Fibroblast of pulmonary artery (primary cell): ENCODE data around the gene ATOSA.

Experiments
- DNase-seq: peaks from one replicate; pipeline ENCODE4 v3.0.0-alpha.2; 2010; ENCODE audit warnings: low read depth
- H3K4me3 ChIP-seq: replicated peaks from 2 replicates; pipeline ENCODE4 v1.5.1; 2011; ENCODE audit warnings: low read depth, mild to moderate bottlenecking, control low read depth, low read length, moderate library complexity
- CTCF ChIP-seq: IDR thresholded peaks from 2 replicates; pipeline ENCODE4 v1.5.1; 2011; ENCODE audit warnings: mild to moderate bottlenecking, control low read depth, low read length, inconsistent platforms; ENCODE audit errors: missing control alignments

The ATOSA gene

GRCh38 chr15:52709187-52709981 lies 30.2 kb upstream of the ATOSA start:
- no peak for DNase-seq
- TF ChIP-seq CTCF: no peak
- no peak overlapping the region for H3K4me3 ChIP-seq

- TF ChIP-seq CTCF: no peak
- DNase-seq: no peak
- no peak overlapping the region for H3K4me3 ChIP-seq
Measured at GRCh38 chr15:52706091-52706490, 26.9 kb upstream of the ATOSA start.

- no peak for DNase-seq
- no peak for TF ChIP-seq CTCF
Measured at GRCh38 chr15:52702390-52702789, 23.2 kb upstream of the ATOSA start.

GRCh38 chr15:52699457-52699856 lies 20.3 kb upstream of the ATOSA start:
- no peak for TF ChIP-seq CTCF
- no peak overlapping the region for H3K4me3 ChIP-seq
- no peak for DNase-seq

More at GRCh38 chr15:52702390-52702789, 23.2 kb upstream of the ATOSA start:
- no peak overlapping the region for H3K4me3 ChIP-seq

- TF ChIP-seq CTCF: no peak
- DNase-seq: no peak
- no peak overlapping the region for H3K4me3 ChIP-seq
Measured at GRCh38 chr15:52698514-52698913, 19.3 kb upstream of the ATOSA start.

GRCh38 chr15:52697051-52697450 lies 17.9 kb upstream of the ATOSA start:
- no peak for TF ChIP-seq CTCF
- H3K4me3 ChIP-seq: no peak overlapping the region
- no peak for DNase-seq

- no peak overlapping the region for H3K4me3 ChIP-seq
- DNase-seq: no peak
- TF ChIP-seq CTCF: no peak
Measured at GRCh38 chr15:52695154-52695553, 16.0 kb upstream of the ATOSA start.
